ENCODE results near the gene CEP95. TPM values are rescaled to one million over a fixed set of nuclear protein-coding genes. Genes with fewer than 3 reads are reported as not detected.

Gene CEP95
- polyA plus RNA-seq, 1 donor: 87.5 TPM

Other genes starting within 250 kb of the CEP95 start
- gene TEX2, start 243.7 kb upstream of the CEP95 start, polyA plus RNA-seq: 37.2 TPM
- gene PECAM1, start 116.1 kb upstream of the CEP95 start, polyA plus RNA-seq: 43.8 TPM
- gene MILR1, start 57.9 kb upstream of the CEP95 start, polyA plus RNA-seq: 6.2 TPM
- gene POLG2, start 9.9 kb upstream of the CEP95 start, polyA plus RNA-seq: 27.0 TPM
- gene DDX5, start 688 bp upstream of the CEP95 start, polyA plus RNA-seq: 575 TPM
- gene SMURF2, start 155.3 kb downstream of the CEP95 start, polyA plus RNA-seq: 20.4 TPM

Measured in large intestine (tissue), 1 donor.